Colonic mucosa (tissue), 4 donors: ENCODE data around the gene ADARB2. TPM values are rescaled to one million over a fixed set of nuclear protein-coding genes. Genes with fewer than 3 reads are reported as not detected.

Experiments used
- DNase-seq: peaks from one replicate; pipeline ENCODE4 v3.0.0-alpha.2; 2020
- H3K27ac ChIP-seq: fragments of 200-600 bp; one replicate; pipeline ENCODE4 v1.8.0; 2021
- H3K27me3 ChIP-seq: fragments of 200-600 bp; one replicate; pipeline ENCODE4 v1.8.0; 2021
- H3K36me3 ChIP-seq: fragments of 200-600 bp; one replicate; pipeline ENCODE4 v1.8.0; 2021
- H3K4me1 ChIP-seq: fragments of 200-600 bp; one replicate; pipeline ENCODE4 v1.8.0; 2021; ENCODE audit warnings: mild to moderate bottlenecking
- H3K4me3 ChIP-seq: fragments of 200-600 bp; one replicate; pipeline ENCODE4 v1.8.0; 2021
- H3K9ac ChIP-seq, 2 donors: one replicate each; pipeline ENCODE4 v1.7.0; 2013; ENCODE audit warnings: control low read depth in 2 of 2, low read depth in 2 of 2, low read length in 2 of 2
- H3K9me3 ChIP-seq: fragments of 200-600 bp; one replicate; pipeline ENCODE4 v1.8.0; 2021
- CTCF ChIP-seq: fragments of 200-600 bp; IDR thresholded peaks from one replicate; pipeline ENCODE4 v1.8.0; 2022; ENCODE audit warnings: antibody characterized with exemption, mild to moderate bottlenecking
- intact Hi-C: fragments of 100-400 bp; cut with DNase I; formaldehyde crosslinking; loops from one replicate; pipeline ENCODE4 v1.14.1; 2022
- total RNA-seq, 2 donors: library from RNA; stranded (reverse); fragmentation: NEBNext Ultra II Directional in 1 of 2; extraction: Animal tissue kit (Norgen Biotek cat#: 25700) in 1 of 2; gene quantifications; one replicate each; pipeline ENCODE4 v1.2.1, GENCODE V29; 2021
- donor health status: healthy.
- donor health status: DM: no; HTN: no; CAD: no.
- donor health status: DM: no; HTN: no; CAD: no.

The ADARB2 gene
- total RNA-seq, 2 donors from 2014 or later: 0.19 TPM; not detected in 1

DNA sequence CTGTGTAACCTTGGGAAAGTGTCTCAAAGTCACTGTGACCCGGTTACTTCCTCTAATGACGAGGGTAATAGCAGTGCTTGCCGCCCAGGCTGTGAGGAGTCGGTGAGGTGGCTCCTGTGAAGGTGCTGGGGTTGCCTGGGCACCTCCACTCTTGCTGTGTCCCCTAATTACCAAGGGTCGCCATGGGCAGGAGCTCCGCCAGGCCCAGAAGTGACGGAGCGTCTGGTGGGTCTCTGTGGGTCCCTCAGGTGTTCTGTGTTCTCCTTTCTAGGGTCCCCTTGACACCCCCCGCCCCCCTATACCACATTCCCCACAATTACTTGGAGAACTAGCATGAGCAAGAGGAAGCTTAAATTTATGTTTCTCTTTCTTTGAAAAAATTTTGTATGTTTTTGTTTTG, 519.7 kb downstream of the ADARB2 start:
- DNase-seq: no peak
- Histone ChIP-seq H3K4me3 (no peak overlapping the region), H3K9ac (no peak overlapping the region), H3K4me1 (no peaks in the 10 kb centered on the region), H3K9me3 (no peaks in the 10 kb centered on the region), H3K36me3 (no peaks in the 10 kb centered on the region), H3K27ac (no peak overlapping the region), H3K27me3 (no peaks in the 10 kb centered on the region)
- intact Hi-C loops: no loop called here
- no peak for TF ChIP-seq CTCF

DNA sequence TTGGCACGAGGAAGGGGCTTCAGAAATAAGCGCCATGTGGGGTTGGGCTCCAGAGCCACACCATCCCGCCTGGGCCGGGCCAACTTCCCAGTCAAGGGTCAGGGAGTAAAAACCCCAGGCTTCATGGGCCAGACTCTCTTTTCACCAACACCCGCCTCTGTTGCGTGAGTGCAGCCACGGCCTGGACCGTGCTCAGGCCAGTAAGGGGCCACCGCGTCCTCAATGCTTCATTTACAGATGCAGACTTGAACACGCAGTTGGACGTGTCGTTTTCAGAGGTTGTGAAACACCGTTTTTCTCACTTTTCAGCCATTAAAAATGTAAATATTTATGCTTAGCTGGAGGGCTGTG, 520.1 kb downstream of the ADARB2 start:
- Histone ChIP-seq H3K36me3 (no peaks in the 10 kb centered on the region), H3K4me1 (no peaks in the 10 kb centered on the region), H3K4me3 (no peak overlapping the region), H3K9ac (no peak overlapping the region), H3K27ac (no peak overlapping the region), H3K9me3 (no peaks in the 10 kb centered on the region), H3K27me3 (no peaks in the 10 kb centered on the region)
- intact Hi-C loops: no loop called here
- no peak for TF ChIP-seq CTCF
- DNase-seq: no peak

DNA sequence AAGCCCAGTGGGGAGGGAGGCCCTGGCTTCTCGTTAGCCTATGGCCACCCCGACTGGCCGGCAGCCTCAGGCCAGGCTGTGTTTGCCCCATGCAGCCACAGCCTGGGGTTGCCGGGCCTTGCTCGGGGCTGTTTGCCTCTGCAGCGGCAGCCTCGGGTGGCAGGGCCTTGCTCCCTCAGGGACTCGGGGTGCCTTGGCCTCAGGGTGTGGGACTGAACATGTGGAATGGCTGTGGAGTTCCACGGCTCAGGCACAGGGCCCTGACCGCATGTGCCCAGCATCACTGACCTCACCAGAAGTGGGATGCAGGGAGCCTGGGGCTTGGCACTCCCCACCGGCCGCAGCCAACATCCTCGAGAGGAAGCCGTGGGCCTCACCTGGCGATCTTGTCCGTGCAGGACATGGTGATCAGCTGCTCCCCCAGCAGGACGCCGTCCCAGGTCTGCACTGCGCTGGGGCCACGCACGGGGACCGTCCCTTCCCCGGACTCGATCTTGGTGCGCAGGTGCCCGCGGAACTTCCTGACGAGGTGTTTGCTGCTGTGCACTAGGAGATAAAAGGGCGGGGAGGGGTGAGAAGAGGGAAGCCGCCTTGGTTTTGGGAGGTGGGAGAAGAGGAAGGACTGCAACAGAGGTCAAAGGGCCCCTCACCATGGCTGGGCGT, 520.6 kb downstream of the ADARB2 start:
- no peak overlapping the region for H3K4me3 ChIP-seq
- intact Hi-C loops: no loop called here
- H3K9me3 ChIP-seq: no peaks in the 10 kb centered on the region
- no peak overlapping the region for H3K9ac ChIP-seq
- no peak overlapping the region for H3K27ac ChIP-seq
- no peaks in the 10 kb centered on the region for H3K27me3 ChIP-seq
- DNase-seq: no peak
- H3K4me1 ChIP-seq: no peaks in the 10 kb centered on the region
- no peak for TF ChIP-seq CTCF
- H3K36me3 ChIP-seq: no peaks in the 10 kb centered on the region

- H3K9me3 ChIP-seq: no peaks in the 10 kb centered on the region
These were observed 521.3 kb downstream of the ADARB2 start for GRCh38 chr10:1215862-1216573.

DNA sequence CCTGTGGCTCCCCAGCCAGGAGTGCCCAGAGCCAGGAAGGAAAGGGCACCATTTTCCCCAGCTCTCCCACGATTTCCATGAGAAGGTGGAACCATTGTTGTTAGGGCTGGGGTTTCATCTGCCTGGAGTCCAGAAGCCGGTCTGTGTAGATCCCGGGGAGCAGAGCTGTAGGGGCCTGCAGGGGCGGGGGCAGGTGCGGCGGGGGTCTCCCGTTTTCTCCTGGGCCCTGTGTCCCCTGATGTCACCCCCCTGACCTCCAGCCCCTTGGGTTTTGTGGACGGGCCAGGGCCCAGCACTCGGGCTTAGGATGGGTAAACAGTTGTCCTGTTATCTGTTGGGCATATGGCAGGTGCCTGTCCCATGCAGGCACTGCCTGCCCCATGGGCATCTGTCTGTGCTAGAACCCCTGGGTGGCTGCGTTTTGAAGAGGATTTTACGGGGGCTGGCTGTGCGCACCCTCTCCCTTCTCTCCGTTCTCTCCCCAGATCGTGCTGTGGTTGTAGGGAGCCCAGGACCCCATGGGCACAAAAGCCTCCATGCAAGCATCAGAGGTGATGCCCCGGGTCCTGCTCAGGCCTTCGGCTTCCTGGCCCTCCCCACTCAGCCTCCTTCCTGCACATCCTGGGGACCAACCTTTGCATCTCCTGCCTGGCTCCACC, 522.3 kb downstream of the ADARB2 start:
- H3K36me3 ChIP-seq: no peaks in the 10 kb centered on the region
- TF ChIP-seq CTCF: no peak
- no peak overlapping the region for H3K9ac ChIP-seq
- no peaks in the 10 kb centered on the region for H3K4me1 ChIP-seq
- intact Hi-C loops: no loop called here
- no peak for DNase-seq
- H3K27me3 ChIP-seq: no peaks in the 10 kb centered on the region
- H3K4me3 ChIP-seq: no peak overlapping the region
- H3K27ac ChIP-seq: no peak overlapping the region
- no peaks in the 10 kb centered on the region for H3K9me3 ChIP-seq

More at GRCh38 chr10:1215862-1216573, 521.3 kb downstream of the ADARB2 start:
- no peak for DNase-seq
- H3K36me3 ChIP-seq: no peaks in the 10 kb centered on the region
- H3K27me3 ChIP-seq: no peaks in the 10 kb centered on the region
- no peak for TF ChIP-seq CTCF
- H3K4me3 ChIP-seq: no peak overlapping the region
- H3K27ac ChIP-seq: no peak overlapping the region
- no peaks in the 10 kb centered on the region for H3K4me1 ChIP-seq
- intact Hi-C loops: no loop called here
- no peak overlapping the region for H3K9ac ChIP-seq
